Sigmoid colon (tissue), 4 donors: ENCODE data around the gene MEGF11.

ENCODE experiments used
- CTCF ChIP-seq, 4 experiments: fragments of 450-650 bp in 3 of 4; fragments of 200-600 bp in 1 of 4; IDR thresholded peaks; one replicate each; pipeline ENCODE4 v1.5.1; 2016 to 2019; ENCODE audit warnings: antibody characterized with exemption in 4 of 4, mild to moderate bottlenecking in 3 of 4, moderate library complexity in 2 of 4
- POLR2AphosphoS5 ChIP-seq, 4 donors: sonication (generic); formaldehyde crosslinking; IDR thresholded peaks; one replicate each; pipeline ENCODE4 v1.6.1; 2017; ENCODE audit warnings: antibody characterized with exemption in 4 of 4

GRCh38 chr15:66105286-66106265, 148.0 kb downstream of the MEGF11 start:
- TF ChIP-seq CTCF (IDR thresholded peaks at IDR 0.05) (no peak), POLR2AphosphoS5 (IDR thresholded peaks at IDR 0.05) (no peak)
